ENCODE results near the gene RASSF9.

- no peak for TF ChIP-seq CTCF (IDR thresholded peaks at IDR 0.05)
- TF ChIP-seq POLR2A (IDR thresholded peaks at IDR 0.05): no peak
Observed at GRCh38 chr12:85849344-85849743, 13.1 kb upstream of the RASSF9 start.
